Tibial nerve (tissue), 4 donors: ENCODE data around the gene NUDT11.

Experiments
- CTCF ChIP-seq, 5 experiments: fragments of 200-600 bp in 3 of 5; fragments of 450-650 bp in 2 of 5; sonication (generic) in 3 of 5; IDR thresholded peaks; one replicate each; pipeline ENCODE4 v1.5.1; 2016 to 2019; ENCODE audit warnings: antibody characterized with exemption in 5 of 5, mild to moderate bottlenecking in 3 of 5, moderate library complexity in 2 of 5
- EP300 ChIP-seq, 2 donors: sonication (generic); formaldehyde crosslinking; IDR thresholded peaks; one replicate each; pipeline ENCODE4 v1.6.1; 2017; ENCODE audit warnings: antibody characterized with exemption in 2 of 2, mild to moderate bottlenecking in 1 of 2

GRCh38 chrX:51461053-51462044 is 35.0 kb downstream of the NUDT11 start:
- TF ChIP-seq EP300 (IDR thresholded peaks at IDR 0.05) (no peak), CTCF (IDR thresholded peaks at IDR 0.05) (peak; percentile 63 to 91 (median 65))
